Transverse colon (tissue), 4 donors: ENCODE results near the gene AFAP1L2. TPM values are rescaled to one million over a fixed set of nuclear protein-coding genes. Genes with fewer than 3 reads are reported as not detected.

Experiments used
- DNase-seq: peaks from one replicate; pipeline ENCODE4 v3.0.0-alpha.2; 2019
- H3K27ac ChIP-seq, 4 donors: fragments of 200-600 bp; sonication (generic); 2 replicates each; pipeline ENCODE4 v1.5.1; 2016 to 2018; ENCODE audit warnings: inconsistent platforms in 4 of 4
- H3K27me3 ChIP-seq: fragments of 200-600 bp; sonication (generic); 2 replicates; pipeline ENCODE4 v1.5.1; 2017; ENCODE audit warnings: inconsistent platforms
- H3K36me3 ChIP-seq, 4 donors: fragments of 200-600 bp; sonication (generic); 2 replicates each; pipeline ENCODE4 v1.5.1; 2017 to 2019; ENCODE audit warnings: inconsistent platforms in 4 of 4
- H3K4me1 ChIP-seq, 4 donors: fragments of 200-600 bp; sonication (generic); 2 replicates each; pipeline ENCODE4 v1.5.1; 2017 to 2020; ENCODE audit warnings: inconsistent platforms in 4 of 4
- H3K4me3 ChIP-seq, 4 donors: fragments of 200-600 bp; sonication (generic); 1 replicate in 1 of 4; 2 replicates in 3 of 4; pipeline versions ENCODE4 v1.5.1 to v1.6.1; 2017 to 2019; ENCODE audit warnings: inconsistent platforms in 4 of 4
- H3K9me3 ChIP-seq, 2 donors: fragments of 200-600 bp; sonication (generic); 2 replicates each; pipeline ENCODE4 v1.5.1; 2017 to 2019; ENCODE audit warnings: inconsistent platforms in 2 of 2
- CTCF ChIP-seq, 5 experiments: fragments of 200-600 bp in 3 of 5; fragments of 450-650 bp in 2 of 5; sonication (generic) in 3 of 5; IDR thresholded peaks; 1 replicate in 2 of 5; 2 replicates in 3 of 5; pipeline ENCODE4 v1.5.1; 2016 to 2017; ENCODE audit warnings: antibody characterized with exemption in 5 of 5, inconsistent platforms in 3 of 5, mild to moderate bottlenecking in 2 of 5, moderate library complexity in 1 of 5
- EP300 ChIP-seq: sonication (generic); formaldehyde crosslinking; IDR thresholded peaks from one replicate; pipeline ENCODE4 v1.6.1; 2017; ENCODE audit warnings: antibody characterized with exemption, low read depth
- POLR2A ChIP-seq: fragments of 450-650 bp; IDR thresholded peaks from one replicate; pipeline ENCODE4 v1.6.1; 2016; ENCODE audit warnings: antibody characterized with exemption, mild to moderate bottlenecking, moderate library complexity
- POLR2AphosphoS5 ChIP-seq, 3 donors: sonication (generic); formaldehyde crosslinking; IDR thresholded peaks; one replicate each; pipeline ENCODE4 v1.6.1; 2016; ENCODE audit warnings: antibody characterized with exemption in 3 of 3
- WGBS, 2 donors: methylation state at CpG; one replicate each; pipeline ENCODE4 v1.1.5; 2018; ENCODE audit warnings: low coverage in 1 of 2; 5-methylcytosine and 5-hydroxymethylcytosine counted together
- in situ Hi-C, 4 donors: fragments of 200-750 bp; cut with MboI; loops; one replicate each; pipeline versions ENCODE4 v1.15.0 to v1.15.1; 2017; ENCODE audit warnings: low sequenced_read_pairs in 3 of 4, low pct_ligation_motif_present in 1 of 4, low pct_unique_long_range_greater_than_20kb in 1 of 4
- intact Hi-C: fragments of 100-400 bp; cut with DNase I; formaldehyde crosslinking; loops from one replicate; pipeline ENCODE4 v1.15.1; 2023; ENCODE audit warnings: low total_unique reads
- total RNA-seq, 4 donors: library from RNA; depleted of rRNA; stranded (reverse); fragments of >200 nt; gene quantifications; one replicate each; pipeline ENCODE4 v1.1.0, GENCODE V29; 2016

The AFAP1L2 gene
- total RNA-seq, 4 donors from 2014 or later: 12.2 to 42.6 (median 13.2) TPM

- no peaks in the 10 kb centered on the region for H3K27me3 ChIP-seq
- TF ChIP-seq EP300 (no peak), POLR2A (no peak)
- H3K27ac ChIP-seq: no peak overlapping the region
- WGBS, 2 donors: 40 to 77% methylated on average over 1 to 9 of the region's 9 CpGs
- H3K9me3 ChIP-seq: no peaks in the 10 kb centered on the region
- peaks cover 3 to 11% (median 8%) of the 10 kb centered on the region in 4 donors for H3K4me1 ChIP-seq
- intact Hi-C loops: no loop called here
- H3K36me3 ChIP-seq: no peaks in the 10 kb centered on the region
- H3K4me3 ChIP-seq: no peak overlapping the region
- in situ Hi-C loops: loop anchor here in 3 of 4 donors (25.0 kb wide), 2 partner anchors 129 to 479 kb away; no protein-coding TSS in a partner anchor
- DNase-seq: no peak
These were observed 95.6 kb downstream of the AFAP1L2 start for GRCh38 chr10:114308531-114309363.

- 72 to 88% methylated on average over 4 to 10 of the region's 10 CpGs for WGBS, 2 donors
- intact Hi-C loops: no loop called here
- Histone ChIP-seq H3K36me3 (no peaks in the 10 kb centered on the region), H3K27me3 (no peaks in the 10 kb centered on the region), H3K27ac (no peak overlapping the region), H3K9me3 (no peaks in the 10 kb centered on the region), H3K4me3 (no peak overlapping the region), H3K4me1 (peaks cover 3 to 11% (median 8%) of the 10 kb centered on the region in 4 donors)
- no peak for TF ChIP-seq POLR2AphosphoS5 (IDR thresholded peaks at IDR 0.05)
- in situ Hi-C loops: loop anchor here in 3 of 4 donors (25.0 kb wide), 2 partner anchors 130 to 480 kb away; no protein-coding TSS in a partner anchor
- DNase-seq: no peak
These were observed 96.6 kb downstream of the AFAP1L2 start for GRCh38 chr10:114307731-114308130.

- H3K27me3 ChIP-seq: no peaks in the 10 kb centered on the region
- H3K36me3 ChIP-seq: no peaks in the 10 kb centered on the region
- peaks cover 3 to 11% (median 8%) of the 10 kb centered on the region in 4 donors for H3K4me1 ChIP-seq
- no peaks in the 10 kb centered on the region for H3K9me3 ChIP-seq
- no peak for DNase-seq
- 82 to 93% methylated on average over 3 to 14 of the region's 19 CpGs for WGBS, 2 donors
- in situ Hi-C loops (loop anchor here in 3 of 4 donors (25.0 kb wide), 2 partner anchors 131 to 481 kb away; no protein-coding TSS in a partner anchor), intact Hi-C loops (no loop called here)
- H3K4me3 ChIP-seq: no peak overlapping the region
- no peak overlapping the region for H3K27ac ChIP-seq
- TF ChIP-seq POLR2AphosphoS5 (IDR thresholded peaks at IDR 0.05) (no peak), POLR2A (no peak), EP300 (no peak), CTCF (IDR thresholded peaks at IDR 0.05) (no peak)
These were observed 98.0 kb downstream of the AFAP1L2 start for GRCh38 chr10:114306116-114306973.

- Histone ChIP-seq H3K4me3 (no peak overlapping the region), H3K9me3 (no peaks in the 10 kb centered on the region), H3K4me1 (peaks cover 3 to 11% (median 8%) of the 10 kb centered on the region in 4 donors), H3K36me3 (no peaks in the 10 kb centered on the region), H3K27me3 (no peaks in the 10 kb centered on the region), H3K27ac (no peak overlapping the region)
- WGBS, 2 donors: 91 to 93% methylated on average over 7 to 18 of the region's 18 CpGs
- TF ChIP-seq POLR2A: no peak
- no peak for TF ChIP-seq CTCF (IDR thresholded peaks at IDR 0.05)
- in situ Hi-C loops (loop anchor here in 3 of 4 donors (25.0 kb wide), 2 partner anchors 132 to 482 kb away; no protein-coding TSS in a partner anchor), intact Hi-C loops (no loop called here)
- no peak for DNase-seq
These were observed 98.8 kb downstream of the AFAP1L2 start for GRCh38 chr10:114305521-114305925.
